Renal pelvis (tissue), 4 donors: ENCODE results near the gene TSKU. TPM values are rescaled to one million over a fixed set of nuclear protein-coding genes. Genes with fewer than 3 reads are reported as not detected.

Experiments used
- DNase-seq: peaks from one replicate; pipeline ENCODE4 v3.0.0-alpha.2; 2013
- polyA plus RNA-seq, 3 donors: library from polyadenylated mRNA; unstranded; fragments of 120-200 nt; gene quantifications; one replicate each; pipeline ENCODE4 v1.2.1, GENCODE V29; 2013; ENCODE audit not compliant: insufficient read length in 3 of 3

TSKU gene
- polyA plus RNA-seq, 3 donors, result 22.7 to 33.1 (median 28.6) TPM

GRCh38 chr11:76768088-76768908, 14.9 kb upstream of the TSKU start:
- no peak for DNase-seq

- no peak for DNase-seq
These were observed 14.1 kb upstream of the TSKU start for GRCh38 chr11:76768909-76769560.

DNA sequence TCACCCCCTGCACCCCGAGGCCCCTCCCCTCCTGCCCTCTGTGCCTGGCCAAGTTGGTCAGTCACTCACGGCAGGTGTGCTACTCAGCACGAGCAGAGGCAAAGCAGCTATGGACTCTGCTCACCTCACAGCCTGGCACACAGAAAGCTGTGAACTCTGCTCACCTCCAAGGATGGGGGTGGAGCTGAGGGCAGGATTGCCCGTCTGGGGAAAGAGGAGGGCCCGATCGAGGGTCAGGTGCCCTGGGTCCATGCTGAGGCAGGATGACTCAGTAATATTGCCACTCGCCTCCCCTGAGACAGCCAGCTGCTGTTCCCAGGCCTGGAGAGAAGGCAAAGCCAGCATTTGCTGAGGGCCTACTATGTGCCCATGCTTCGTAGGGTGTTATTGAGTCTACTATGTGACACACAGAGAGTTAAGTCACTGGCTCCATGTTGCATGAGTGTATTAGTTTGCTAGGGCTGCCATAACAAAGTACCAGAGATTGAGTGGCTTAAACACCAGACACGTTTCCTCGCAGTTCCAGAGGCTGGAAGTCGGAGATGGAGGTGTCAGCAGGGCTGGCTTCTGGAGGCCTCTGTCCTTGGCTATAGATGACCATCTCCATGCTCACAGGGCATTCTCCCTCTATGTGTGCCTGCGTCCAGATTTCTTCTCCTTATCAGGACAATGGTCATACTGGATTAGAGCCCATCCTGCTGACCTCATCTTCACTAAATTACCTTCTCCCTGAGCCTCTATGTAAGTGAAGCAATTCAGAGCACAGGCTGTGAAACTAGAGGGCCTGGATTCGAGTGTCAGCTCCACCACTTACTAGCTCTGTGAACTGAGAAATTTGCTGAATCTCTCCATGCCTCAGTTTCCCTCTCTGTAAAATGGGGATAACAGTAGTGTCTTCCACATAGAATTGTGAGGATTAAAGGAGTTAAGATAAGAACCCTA, 13.2 kb upstream of the TSKU start:
- DNase-seq, result no peak

- DNase-seq, result no peak
These were observed 12.3 kb upstream of the TSKU start for GRCh38 chr11:76770642-76771445.

- no peak for DNase-seq
These were observed 11.6 kb upstream of the TSKU start for GRCh38 chr11:76771446-76772099.

DNA sequence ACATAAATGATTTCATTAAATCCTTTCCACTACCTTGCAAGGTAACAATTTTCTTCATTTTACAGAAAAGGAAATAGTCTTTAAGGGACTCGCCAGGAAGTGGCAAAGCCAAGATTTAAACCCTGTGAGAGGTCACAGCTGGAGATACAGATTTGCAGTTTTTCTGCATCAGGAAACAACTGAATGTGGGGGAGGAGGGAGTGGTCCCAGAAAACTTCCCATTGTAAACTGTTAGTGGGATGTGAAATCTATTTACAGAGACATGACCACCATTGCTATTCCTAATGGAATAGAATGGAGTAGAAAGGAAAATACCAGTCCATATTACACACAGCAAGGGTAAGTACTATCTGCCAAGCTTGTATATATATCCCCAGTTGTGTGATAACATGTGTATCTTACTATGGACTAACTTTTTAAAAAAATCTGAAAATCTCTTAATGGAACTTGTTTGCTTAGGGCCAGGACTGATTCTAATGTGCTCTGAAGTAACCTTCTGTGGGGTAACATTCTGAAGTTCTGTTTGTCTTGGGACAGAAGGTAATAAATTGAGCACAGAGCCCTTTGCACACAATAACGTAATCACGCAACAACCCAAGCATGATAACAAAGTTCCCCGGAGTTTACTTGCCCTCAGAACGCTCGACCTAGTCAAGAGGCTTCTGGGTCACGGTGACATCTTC, 10.9 kb upstream of the TSKU start:
- DNase-seq, result no peak

GRCh38 chr11:76772783-76773106, 10.4 kb upstream of the TSKU start:
- no peak for DNase-seq

DNA sequence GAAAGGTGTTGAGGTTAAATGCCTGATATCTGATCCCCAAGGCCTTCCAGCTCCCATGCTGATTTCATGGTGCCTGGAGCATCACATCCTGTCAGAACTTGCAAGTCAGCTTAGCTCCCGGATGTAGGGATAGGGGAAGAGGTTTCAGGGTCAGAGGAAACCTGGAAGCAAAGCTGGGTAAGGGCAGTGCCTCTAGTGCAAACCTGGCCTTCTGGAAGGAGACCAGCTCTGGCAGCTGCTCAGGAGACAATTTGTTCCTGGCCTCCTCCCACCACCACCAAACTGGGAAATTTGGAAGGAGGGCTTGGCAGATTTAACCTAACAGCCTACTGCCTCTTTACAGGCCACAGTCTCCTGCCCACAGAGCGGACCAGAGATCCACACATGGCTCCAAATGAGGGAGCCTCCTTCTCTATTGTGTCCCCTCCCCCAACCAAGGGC, 9.2 kb upstream of the TSKU start:
- no peak for DNase-seq

DNA sequence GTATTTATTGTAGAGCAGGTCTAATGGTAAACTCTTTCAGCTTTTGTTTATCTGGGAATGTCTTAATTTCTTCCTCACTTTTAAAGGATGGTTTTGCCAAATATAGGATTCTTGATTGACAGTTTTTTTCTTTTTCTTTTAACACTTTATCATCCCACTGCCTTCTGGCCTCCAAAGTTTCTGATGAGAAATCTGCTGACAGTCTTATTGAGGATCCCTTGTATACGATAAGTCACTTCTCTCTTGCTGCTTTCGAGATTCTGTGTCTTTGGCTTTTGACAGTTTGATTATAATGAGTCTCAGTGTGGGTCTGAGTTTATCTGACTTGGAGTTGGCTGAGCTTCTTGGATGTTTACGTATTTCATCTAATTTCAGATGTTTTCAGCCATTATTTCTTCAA, 6.7 kb upstream of the TSKU start:
- no peak for DNase-seq

GRCh38 chr11:76777305-76777704, 5.9 kb upstream of the TSKU start:
- DNase-seq, result no peak

GRCh38 chr11:76777876-76778275, 5.3 kb upstream of the TSKU start:
- no peak for DNase-seq

DNA sequence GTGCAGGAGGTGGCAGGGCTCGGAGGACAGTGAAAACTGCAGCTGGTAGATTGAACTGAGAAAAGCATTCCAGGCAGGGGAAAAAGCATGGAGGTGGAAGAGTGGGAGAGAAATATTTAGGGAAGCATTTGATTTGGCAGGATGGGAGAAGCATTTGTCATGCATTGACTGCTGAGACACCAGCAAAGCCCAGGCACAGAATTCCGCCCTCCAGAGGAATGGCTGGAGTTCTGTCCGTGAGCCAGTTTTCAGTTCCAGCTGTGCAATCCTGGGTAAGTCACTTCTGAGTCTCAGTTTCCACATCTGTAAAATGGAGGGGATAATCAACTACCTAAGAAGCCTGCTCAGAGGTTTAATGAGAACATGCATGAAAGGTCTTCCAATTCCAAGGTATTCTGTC, 4.3 kb upstream of the TSKU start:
- no peak for DNase-seq

GRCh38 chr11:76781046-76781801, 1.9 kb upstream of the TSKU start:
- no peak for DNase-seq

GRCh38 chr11:76781807-76782530, 1.2 kb upstream of the TSKU start:
- DNase-seq, result no peak

DNA sequence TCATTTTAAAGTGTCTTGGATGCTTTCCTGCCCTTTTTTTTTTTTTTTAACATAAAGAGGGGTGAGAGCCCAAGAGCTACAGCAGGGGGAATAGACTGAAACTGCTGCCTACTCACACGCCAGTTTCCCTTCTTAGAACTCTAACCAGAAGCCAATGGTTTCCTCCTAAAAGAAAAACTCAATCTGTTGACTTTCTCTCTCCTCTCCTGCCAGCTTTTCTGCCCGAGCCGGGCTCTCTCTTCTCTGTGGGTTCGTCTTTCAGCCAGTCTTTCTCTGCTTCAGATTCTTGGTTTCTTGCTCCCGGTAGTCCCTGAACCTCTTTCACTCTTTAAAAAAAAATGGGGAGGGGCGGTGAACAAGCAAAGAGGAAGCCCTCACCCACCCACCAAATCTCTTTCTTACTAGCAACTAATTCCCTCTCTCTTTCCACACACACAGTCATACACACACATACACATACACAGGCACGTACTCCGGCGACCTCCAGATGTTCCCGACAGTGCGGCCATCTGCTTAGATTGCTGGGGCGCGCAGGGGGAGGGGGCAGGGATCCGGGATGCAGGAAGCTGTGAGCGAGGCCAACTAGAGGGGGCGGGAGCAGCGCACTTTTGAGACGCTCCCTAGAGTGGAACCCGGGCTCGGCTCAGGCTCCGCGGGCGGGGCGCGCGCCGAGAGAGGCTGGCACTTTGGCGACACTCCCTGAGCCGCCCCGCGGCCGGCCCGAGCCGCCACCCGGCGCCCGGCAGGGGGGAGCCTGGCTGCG, 444 bp upstream of the TSKU start:
- peak; percentile 94 for DNase-seq

GRCh38 chr11:76783896-76784813, 999 bp downstream of the TSKU start:
- DNase-seq, result peak; percentile 87

DNA sequence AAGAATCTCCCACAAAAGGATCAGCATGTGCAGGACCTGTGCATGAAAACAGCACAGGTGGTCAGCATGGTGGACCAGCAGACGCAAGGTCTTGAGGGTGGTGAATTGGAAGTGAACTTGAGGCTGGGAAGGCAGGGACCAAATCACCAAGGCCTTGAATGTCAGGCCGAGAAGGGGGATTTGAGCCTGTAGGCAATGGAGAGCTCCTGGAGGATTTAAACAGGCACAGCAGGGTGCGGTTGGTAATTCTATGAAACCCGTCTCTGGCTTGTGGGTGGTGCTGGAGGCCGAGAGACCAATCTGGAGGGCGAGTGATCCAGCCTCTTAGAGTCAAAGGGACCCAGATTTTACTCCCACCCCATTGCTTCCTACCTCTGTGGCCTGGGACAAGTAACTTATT, 2.4 kb downstream of the TSKU start:
- no peak for DNase-seq
